H1 (cell line): Measurements from ENCODE around the gene CELA2A. TPM values are rescaled to one million over a fixed set of nuclear protein-coding genes. Genes with fewer than 3 reads are reported as not detected.

ENCODE experiments used
- CTCF ChIA-PET: fragments of 300-600 bp; sonication (Branson Sonifier 250); formaldehyde crosslinking; loops from one replicate; lab custom pipeline; 2021; ENCODE audit not compliant: partially characterized antibody; lab: Charles Lee
- POLR2A ChIA-PET: fragments of 300-600 bp; sonication (Branson Sonifier 250); formaldehyde crosslinking; loops from one replicate; lab custom pipeline; 2021; ENCODE audit warnings: inconsistent platforms; ENCODE audit not compliant: partially characterized antibody; lab: Charles Lee
- DNase-seq, 2 experiments: peaks; one replicate each; pipeline versions ENCODE4 v3.0.0 to v3.0.0-alpha.2; 2010 to 2022; ENCODE audit warnings: low spot score in 2 of 2, low read depth in 1 of 2, mixed read lengths in 1 of 2
- FAIRE-seq: peaks from 2 replicates; lab custom pipeline; 2011; peaks lifted over from hg19 to GRCh38; lab: Jason Lieb, UNC
- H2AFZ ChIP-seq: 2 replicates; pipeline ENCODE4 v1.8.1; 2012; ENCODE audit warnings: low read length, inconsistent platforms
- H2AK5ac ChIP-seq: 2 replicates; pipeline ENCODE4 v1.6.1; 2013; ENCODE audit warnings: low read depth, low read length
- H2BK120ac ChIP-seq: replicated peaks from 2 replicates; pipeline ENCODE3; 2013; ENCODE audit warnings: low read depth, low read length, inconsistent platforms
- H2BK12ac ChIP-seq: 2 replicates; pipeline ENCODE4 v1.6.1; 2013; ENCODE audit warnings: low read depth, low read length
- H2BK15ac ChIP-seq: 2 replicates; pipeline ENCODE4 v1.6.1; 2013; ENCODE audit warnings: low read length
- H2BK20ac ChIP-seq: 2 replicates; pipeline ENCODE4 v1.6.1; 2013; ENCODE audit warnings: low read length
- H2BK5ac ChIP-seq: 2 replicates; pipeline ENCODE4 v1.6.1; 2013; ENCODE audit warnings: low read depth, low read length
- H3K14ac ChIP-seq: 2 replicates; pipeline ENCODE4 v1.6.1; 2013; ENCODE audit warnings: inconsistent platforms; ENCODE audit not compliant: insufficient read length
- H3K18ac ChIP-seq: 2 replicates; pipeline ENCODE4 v1.6.1; 2013; ENCODE audit warnings: low read length; ENCODE audit errors: extremely low read depth
- H3K23ac ChIP-seq: 2 replicates; pipeline ENCODE4 v1.6.1; 2013; ENCODE audit warnings: inconsistent platforms; ENCODE audit not compliant: insufficient read length
- H3K23me2 ChIP-seq: 2 replicates; pipeline ENCODE4 v1.6.1; 2013; ENCODE audit warnings: low read depth, low read length
- H3K27ac ChIP-seq: 2 replicates; pipeline ENCODE4 v1.6.1; 2011; ENCODE audit warnings: low read depth, low read length, inconsistent platforms
- H3K27me3 ChIP-seq, 4 experiments: replicated peaks in 1 of 4; 1 replicate in 1 of 4; 2 replicates in 3 of 4; pipeline versions ENCODE4 v1.6.1 to v1.8.1; 2011 to 2013; ENCODE audit warnings: low read length in 3 of 4, mild to moderate bottlenecking in 3 of 4, inconsistent platforms in 2 of 4, mixed read lengths in 2 of 4, moderate library complexity in 1 of 4; ENCODE audit not compliant: control insufficient read depth in 3 of 4, insufficient read depth in 3 of 4; ENCODE audit errors: extremely low read depth in 1 of 4
- H3K36me3 ChIP-seq, 4 experiments: 2 replicates each; pipeline versions ENCODE4 v1.6.1 to v1.8.1; 2011 to 2013; ENCODE audit warnings: mild to moderate bottlenecking in 4 of 4, low read length in 3 of 4, moderate library complexity in 2 of 4, control low read depth in 1 of 4, inconsistent platforms in 1 of 4; ENCODE audit not compliant: insufficient read depth in 4 of 4, control insufficient read depth in 2 of 4
- H3K4ac ChIP-seq: replicated peaks from 2 replicates; pipeline ENCODE3; 2013; ENCODE audit warnings: low read length, low read depth, mixed read lengths, inconsistent platforms; ENCODE audit not compliant: insufficient read length
- H3K4me1 ChIP-seq, 4 experiments: replicated peaks in 1 of 4; 1 replicate in 1 of 4; 2 replicates in 3 of 4; pipeline versions ENCODE4 v1.6.1 to v1.8.1; 2011 to 2013; ENCODE audit warnings: low read length in 3 of 4, inconsistent platforms in 2 of 4, mixed read lengths in 1 of 4; ENCODE audit not compliant: insufficient read depth in 4 of 4, control insufficient read depth in 3 of 4
- H3K4me2 ChIP-seq, 2 experiments: 2 replicates each; pipeline versions ENCODE4 v1.6.1 to v1.8.1; 2011 to 2013; ENCODE audit warnings: low read depth in 2 of 2, low read length in 2 of 2, control low read depth in 1 of 2, inconsistent platforms in 1 of 2, mild to moderate bottlenecking in 1 of 2; ENCODE audit not compliant: insufficient read depth in 1 of 2
- H3K4me3 ChIP-seq, 4 experiments: fragments of 200-600, 300-600 bp in 1 of 4; sonication (generic), shearing (Covaris generic), sonication (Bioruptor Twin) in 1 of 4; 2 replicates each; pipeline versions ENCODE4 v1.5.1 to v1.8.1; 2011 to 2016; ENCODE audit warnings: low read length in 4 of 4, low read depth in 3 of 4, control low read depth in 2 of 4, inconsistent platforms in 2 of 4, mild to moderate bottlenecking in 2 of 4, mixed read lengths in 1 of 4, moderate library complexity in 1 of 4; ENCODE audit not compliant: insufficient read depth in 2 of 4; ENCODE audit errors: extremely low read depth in 1 of 4
- H3K56ac ChIP-seq: replicated peaks from 2 replicates; pipeline ENCODE3; 2013; ENCODE audit warnings: low read depth, mild to moderate bottlenecking, mixed read lengths, low read length, inconsistent platforms; ENCODE audit not compliant: insufficient read length
- H3K79me1 ChIP-seq: 2 replicates; pipeline ENCODE4 v1.6.1; 2013; ENCODE audit warnings: low read depth, low read length, control low read depth
- H3K79me2 ChIP-seq, 2 experiments: 2 replicates each; pipeline versions ENCODE4 v1.6.1 to v1.8.1; 2012 to 2013; ENCODE audit warnings: low read length in 2 of 2, mild to moderate bottlenecking in 2 of 2, inconsistent platforms in 1 of 2; ENCODE audit not compliant: insufficient read depth in 2 of 2, control insufficient read depth in 1 of 2
- H3K9ac ChIP-seq, 4 experiments: replicated peaks in 1 of 4; 1 replicate in 1 of 4; 2 replicates in 3 of 4; pipeline versions ENCODE4 v1.6.1 to v1.8.1; 2011 to 2013; ENCODE audit warnings: low read depth in 3 of 4, low read length in 3 of 4, control low read depth in 2 of 4, mild to moderate bottlenecking in 2 of 4, moderate library complexity in 2 of 4, inconsistent platforms in 1 of 4; ENCODE audit errors: extremely low read depth in 1 of 4
- H3K9me3 ChIP-seq, 2 experiments: 2 replicates each; pipeline versions ENCODE4 v1.6.1 to v1.8.1; 2012 to 2013; ENCODE audit warnings: mild to moderate bottlenecking in 2 of 2, moderate library complexity in 2 of 2, control low read depth in 1 of 2, inconsistent platforms in 1 of 2, low read depth in 1 of 2, low read length in 1 of 2, mixed read lengths in 1 of 2; ENCODE audit not compliant: insufficient read depth in 2 of 2
- H4K20me1 ChIP-seq, 2 experiments: replicated peaks in 1 of 2; 2 replicates each; pipeline versions ENCODE3 to v1.8.1; 2011 to 2013; ENCODE audit warnings: inconsistent platforms in 2 of 2, low read length in 2 of 2, mild to moderate bottlenecking in 1 of 2; ENCODE audit not compliant: insufficient read depth in 2 of 2, control insufficient read depth in 1 of 2
- H4K5ac ChIP-seq: 2 replicates; pipeline ENCODE4 v1.6.1; 2013; ENCODE audit warnings: low read length, low read depth, mixed read lengths, inconsistent platforms; ENCODE audit not compliant: insufficient read length
- H4K8ac ChIP-seq: 2 replicates; pipeline ENCODE4 v1.8.0; 2013; ENCODE audit warnings: mild to moderate bottlenecking, moderate library complexity, low read length, inconsistent platforms; ENCODE audit not compliant: insufficient read depth; ENCODE audit errors: extremely low read depth
- H4K91ac ChIP-seq: replicated peaks from 2 replicates; pipeline ENCODE3; 2013; ENCODE audit warnings: low read length, mixed read lengths, inconsistent platforms; ENCODE audit not compliant: insufficient read length
- EGR1 ChIP-seq: IDR thresholded peaks from 2 replicates; pipeline ENCODE4 v1.6.1; 2011; ENCODE audit warnings: low read depth, low read length, borderline replicate concordance
- KDM5A ChIP-seq: fragments of 200-600 bp; IDR thresholded peaks from 2 replicates; pipeline ENCODE4 v1.7.1; 2012; ENCODE audit warnings: mild to moderate bottlenecking, low read length, inconsistent platforms, mixed read lengths
- RBBP5 ChIP-seq: IDR thresholded peaks from 2 replicates; pipeline ENCODE4 v1.7.1; 2012; ENCODE audit warnings: low read depth, mild to moderate bottlenecking, inconsistent platforms, low read length, moderate library complexity, borderline replicate concordance
- RNF2 ChIP-seq: fragments of 200-900, 300-1000 bp; sonication (generic); IDR thresholded peaks from 2 replicates; pipeline ENCODE4 v1.7.1; 2016; ENCODE audit warnings: borderline replicate concordance, low read depth, mild to moderate bottlenecking, antibody characterized with exemption, low read length; ENCODE audit not compliant: poor library complexity, severe bottlenecking; ENCODE audit errors: missing control alignments
- WGBS, 2 experiments: shearing (Covaris generic) in 1 of 2; methylation state at CpG; one replicate each; pipeline versions ENCODE4 v1.1.6 to v1.1.7; 2013 to 2015; ENCODE audit warnings: low lambda C conversion rate in 2 of 2, mixed read lengths in 2 of 2, inconsistent platforms in 1 of 2, low coverage in 1 of 2, missing lambda C conversion rate in 1 of 2; ENCODE audit not compliant: insufficient replicate concordance in 2 of 2, insufficient coverage in 1 of 2, insufficient read length in 1 of 2; ENCODE audit errors: extremely low coverage in 1 of 2, missing lambda C conversion rate in 1 of 2; 5-methylcytosine and 5-hydroxymethylcytosine counted together
- polyA plus RNA-seq, 7 experiments: library from polyadenylated mRNA; depleted of rRNA in 3 of 7; stranded (reverse) in 5 of 7; unstranded in 2 of 7; fragments of >200 nt in 5 of 7; fragments of 200-250 nt in 2 of 7; gene quantifications; 1 replicate in 5 of 7; 2 replicates in 1 of 7; 4 replicates in 1 of 7; pipeline versions ENCODE4 v1.2.1 to v1.2.3, GENCODE V29; 2011 to 2013; ENCODE audit warnings: missing spikeins in 2 of 7, mixed read lengths in 2 of 7
- total RNA-seq: library from RNA; stranded (reverse); fragmentation: NEBNext Ultra II Directional; extraction: Animal tissue kit (Norgen Biotek cat#: 25700); gene quantifications from 2 replicates; pipeline ENCODE4 v1.2.1, GENCODE V29; 2021

CELA2A gene
- total and polyA plus RNA-seq, 2 of the 8 experiments (the other 6 are each of a cell fraction or from before 2014, with no cell fraction given), result not detected

DNA sequence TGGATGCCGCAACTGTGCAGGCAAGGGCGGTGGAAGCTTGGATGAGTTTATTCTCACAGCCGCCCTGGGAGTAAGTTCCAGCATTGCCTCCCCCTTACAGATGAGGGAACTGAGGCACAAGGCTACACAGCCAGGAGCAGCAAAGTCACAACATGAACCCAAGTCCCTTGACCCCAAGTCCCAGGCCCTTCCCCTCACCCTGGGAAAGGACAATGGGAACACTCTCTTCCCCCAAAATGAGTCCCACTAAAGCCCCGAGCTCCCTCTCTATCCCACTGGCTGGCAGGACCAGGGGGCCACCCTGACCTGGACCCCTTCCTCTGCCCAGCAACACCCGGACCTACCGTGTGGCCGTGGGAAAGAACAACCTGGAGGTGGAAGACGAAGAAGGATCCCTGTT is 14.4 kb upstream of the CELA2A start:
- Histone ChIP-seq H2BK15ac (no peak overlapping the region), H3K4me2 (no peak overlapping the region), H3K36me3 (no peaks in the 10 kb centered on the region), H4K5ac (no peak overlapping the region), H2BK120ac (no peak overlapping the region), H3K14ac (no peak overlapping the region), H2AFZ (no peak overlapping the region), H4K91ac (no peak overlapping the region), H3K23ac (no peak overlapping the region), H3K27me3 (no peaks in the 10 kb centered on the region), H3K56ac (no peak overlapping the region), H3K4me3 (no peak overlapping the region), H3K9me3 (no peaks in the 10 kb centered on the region), H2BK12ac (no peak overlapping the region), H3K79me1 (no peaks in the 10 kb centered on the region), H4K20me1 (no peaks in the 10 kb centered on the region), H2BK5ac (no peak overlapping the region), H3K9ac (no peak overlapping the region), H3K18ac (no peak overlapping the region), H2AK5ac (no peak overlapping the region), H2BK20ac (no peak overlapping the region), H3K23me2 (no peaks in the 10 kb centered on the region; the same call in 1 of the 2 replicates), H3K27ac (no peak overlapping the region), H3K79me2 (no peaks in the 10 kb centered on the region), H3K4ac (no peak overlapping the region), H4K8ac (no peak overlapping the region), H3K4me1 (no peaks in the 10 kb centered on the region)
- ChIA-PET POLR2A (no interaction called here), CTCF (interaction anchor here (0.7 to 2.0 kb wide), 2 partner anchors 11 to 69 kb away, joined by 3 to 12 read pairs; no protein-coding TSS in a partner anchor)
- FAIRE-seq (no peak), DNase-seq (no peak)
- 86% methylated on average over 8 of the region's 8 CpGs; no CpG with 5 or more reads in 1 of the 2 experiments for WGBS, 2 experiments
- no peak for TF ChIP-seq KDM5A
- no peak for TF ChIP-seq EGR1
- no peak for TF ChIP-seq RBBP5
- no peak for TF ChIP-seq RNF2
